Stimulated activated CD8-positive, alpha-beta memory T cell treated with anti-CD3 and anti-CD28 coated beads, Interleukin-12 subunit alpha, Interleukin-12 subunit beta, amount 100 ng/mL, for 1 hour (primary cell): ENCODE results near the gene MGST2.

Source experiments
- DNase-seq: peaks from one replicate; pipeline ENCODE4 v3.0.0-alpha.2; 2020; ENCODE audit warnings: low read depth

MGST2 gene

DNA sequence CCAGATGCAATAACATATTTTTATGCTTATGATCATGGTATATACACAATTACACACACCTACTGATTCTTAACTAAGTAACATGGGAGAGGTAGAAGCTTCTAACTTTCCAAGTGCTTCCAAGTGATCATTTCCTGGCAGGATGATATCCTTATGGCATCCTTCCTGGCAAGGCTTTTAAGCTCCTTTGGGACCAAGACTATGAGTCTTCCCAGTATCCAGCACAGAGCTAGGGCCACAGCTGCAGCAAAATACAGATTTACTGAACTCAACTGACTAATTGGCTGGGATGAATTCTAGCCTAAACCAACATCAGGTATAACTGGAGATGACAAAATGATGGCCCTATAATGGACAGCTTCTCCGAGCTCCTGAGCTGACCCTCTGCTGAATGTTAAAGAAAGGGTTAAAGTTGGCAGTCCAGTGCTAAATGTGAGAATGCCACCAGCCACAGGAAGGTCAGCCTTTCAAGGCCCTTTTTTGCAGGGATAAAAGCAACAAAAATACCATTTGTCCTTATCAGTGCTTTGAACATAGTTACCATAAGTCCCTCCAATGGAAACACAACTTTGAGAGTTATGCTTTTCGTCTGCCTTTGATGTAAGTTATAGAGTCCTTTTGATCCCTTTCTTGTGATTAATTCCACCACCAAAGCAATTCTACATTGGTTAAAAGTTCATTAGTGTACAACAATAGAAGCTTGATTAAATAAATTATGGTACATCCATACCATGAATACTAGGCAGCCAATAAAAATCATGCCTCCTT is 73.4 kb downstream of the MGST2 start:
- DNase-seq: no peak

DNA sequence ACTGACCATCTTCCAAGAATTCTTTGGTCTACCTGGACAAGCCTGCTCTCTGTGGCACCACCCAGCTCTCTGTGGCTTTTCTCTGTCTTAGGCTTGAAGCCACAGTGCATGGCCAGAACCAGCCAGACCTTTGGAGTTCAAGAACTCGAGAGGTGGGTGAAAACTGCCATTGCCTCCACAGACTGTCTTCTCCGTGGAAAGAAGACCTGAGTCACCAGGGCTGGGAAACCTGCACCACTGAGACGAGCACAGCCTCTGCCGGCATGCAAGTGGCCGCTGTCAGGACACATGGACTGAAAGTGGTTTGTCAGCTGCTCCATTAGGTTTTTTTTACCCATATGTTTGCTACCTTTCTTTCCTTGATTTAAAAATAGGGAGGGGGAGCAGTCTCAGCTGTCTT is 74.5 kb downstream of the MGST2 start:
- DNase-seq: no peak

DNA sequence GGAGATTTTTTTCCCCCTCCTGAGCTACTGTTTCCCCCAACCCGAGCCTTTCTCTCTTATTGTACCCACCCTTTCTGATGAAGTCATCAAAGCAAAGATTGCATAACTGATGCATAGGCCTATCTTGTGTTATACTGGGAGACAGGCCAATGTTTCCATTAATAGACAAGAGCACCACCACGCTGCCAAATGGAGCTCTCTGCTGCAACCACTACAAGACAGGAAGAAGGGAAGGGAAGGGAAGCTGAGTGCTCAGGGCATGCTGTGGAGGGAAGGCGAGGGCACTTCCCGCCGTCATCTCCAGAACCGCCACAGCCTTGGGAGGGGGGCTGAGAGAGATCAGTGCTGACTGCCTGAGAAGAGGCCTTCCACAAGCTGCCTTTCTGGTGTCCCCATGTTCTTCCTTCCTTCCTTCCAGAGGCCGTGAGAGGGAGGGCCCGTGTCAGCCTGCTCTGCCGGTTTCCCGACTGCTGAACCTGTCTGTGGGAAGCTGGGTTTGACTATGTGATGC is 75.0 kb downstream of the MGST2 start:
- no peak for DNase-seq

GRCh38 chr4:139743027-139743426 is 77.4 kb downstream of the MGST2 start:
- DNase-seq: no peak

DNA sequence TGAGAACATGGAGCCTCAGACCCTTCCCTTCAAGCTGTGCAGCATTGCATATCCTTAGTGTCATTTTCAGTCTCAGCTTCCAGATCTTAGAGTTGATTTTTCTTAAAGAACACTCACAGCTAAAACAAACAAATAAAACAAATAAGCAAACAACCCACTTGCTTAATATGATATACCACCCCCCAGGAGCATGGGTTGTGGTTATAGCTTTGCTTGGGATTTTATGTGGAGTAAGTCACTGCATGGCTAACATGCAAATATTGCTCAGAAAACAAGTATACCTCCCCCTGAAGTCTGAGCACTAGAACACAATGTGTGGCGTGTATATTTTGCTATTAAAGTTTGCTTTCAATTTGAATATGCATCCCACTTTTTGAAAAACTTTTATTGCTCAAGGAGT is 78.6 kb downstream of the MGST2 start:
- no peak for DNase-seq

GRCh38 chr4:139745111-139745639 is 79.6 kb downstream of the MGST2 start:
- DNase-seq: no peak

DNA sequence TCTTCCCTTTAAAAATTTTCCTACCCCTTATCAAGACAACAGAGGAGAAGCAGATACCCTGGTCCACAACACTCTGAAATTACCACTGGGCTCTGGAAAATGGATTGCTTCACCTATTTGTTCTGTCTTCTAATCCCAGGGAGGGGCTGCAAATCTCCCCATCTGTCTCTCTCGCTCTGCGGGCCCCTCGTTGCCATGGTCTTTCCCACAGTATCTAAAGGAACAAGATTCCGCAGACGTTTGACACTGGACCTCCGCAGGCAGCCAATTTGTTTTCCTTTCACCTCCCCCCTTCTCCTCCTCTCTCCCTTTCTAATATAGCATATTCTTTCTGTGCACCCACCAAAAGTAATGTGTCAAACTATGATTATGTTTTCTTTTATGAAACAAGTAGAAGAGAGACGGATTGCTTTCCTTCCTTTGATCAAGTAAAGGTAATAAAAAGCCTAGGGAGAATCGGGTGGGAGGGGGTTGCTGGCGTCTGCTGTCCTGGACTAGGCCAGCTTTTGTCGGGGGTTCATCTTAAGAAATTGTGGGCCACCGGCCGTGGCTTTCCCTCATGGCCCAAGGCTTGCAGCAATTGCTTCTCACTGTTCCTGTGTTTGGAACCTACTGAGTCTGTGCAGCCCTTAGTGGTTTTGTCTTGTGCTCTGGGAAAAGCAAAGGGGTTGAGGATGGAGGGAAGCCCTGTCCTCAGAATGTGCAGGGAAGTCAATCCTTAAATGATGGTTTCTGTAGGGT is 81.0 kb downstream of the MGST2 start:
- no peak for DNase-seq

GRCh38 chr4:139749338-139749737 is 83.7 kb downstream of the MGST2 start:
- no peak for DNase-seq

DNA sequence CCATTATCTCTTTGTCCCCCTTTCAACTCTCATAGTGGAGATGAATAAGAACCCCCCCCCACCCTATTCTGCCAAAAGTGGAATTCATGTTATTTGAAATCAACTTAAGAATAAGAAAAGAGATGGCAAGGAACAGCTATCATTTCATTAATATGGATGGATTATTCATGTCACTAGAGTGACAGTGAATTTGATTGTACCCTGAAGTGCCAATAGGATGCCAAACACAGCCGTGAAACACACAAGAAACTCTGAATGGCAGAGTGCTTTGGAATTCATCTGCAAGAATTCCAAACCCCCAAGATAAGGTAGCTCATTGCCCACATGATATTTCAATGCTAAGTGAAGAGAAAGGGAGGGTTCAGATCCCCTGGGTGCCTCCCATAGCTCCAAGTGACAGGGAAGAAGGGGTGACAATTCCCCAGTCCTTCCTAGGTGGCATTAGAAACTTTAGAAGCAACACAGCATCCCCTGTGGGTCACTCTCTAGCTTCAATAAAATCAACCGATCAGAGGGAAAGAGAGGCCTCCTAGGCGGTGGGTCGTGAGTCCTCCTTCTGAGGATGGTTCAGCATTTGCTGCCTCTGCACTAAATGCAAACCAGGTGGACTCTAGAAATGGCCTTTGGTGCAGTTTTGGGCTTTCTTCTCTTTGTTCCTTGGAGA is 84.3 kb downstream of the MGST2 start:
- no peak for DNase-seq

DNA sequence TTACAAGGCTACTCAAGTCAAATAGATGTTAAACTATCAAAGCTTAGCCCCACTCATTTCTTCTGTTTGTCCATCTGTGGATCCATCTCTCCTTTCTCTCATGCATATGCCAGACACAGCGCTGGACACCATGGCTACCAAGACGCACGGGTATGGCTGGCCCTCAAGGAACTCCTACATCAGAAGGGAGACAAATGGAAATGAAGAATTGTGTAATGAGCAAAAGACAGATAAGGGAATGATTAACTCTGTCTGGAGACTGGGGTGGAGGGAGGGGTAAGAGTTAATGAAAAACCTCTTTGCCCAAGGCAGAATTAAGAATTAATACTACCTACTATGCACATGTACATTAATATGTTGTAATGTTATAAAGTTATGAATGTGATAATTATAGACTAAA is 88.1 kb downstream of the MGST2 start:
- DNase-seq: no peak
